Daoy (cell line): ENCODE data around the gene NPW. TPM values are rescaled to one million over a fixed set of nuclear protein-coding genes. Genes with fewer than 3 reads are reported as not detected.
A peak's percentile ranks its signal among the peaks of the same experiment; 100 is the strongest.

Experiments used
- DNase-seq: peaks from one replicate; pipeline ENCODE4 v3.0.0-alpha.2; 2015; ENCODE audit warnings: low read depth
- total RNA-seq: library from RNA; depleted of rRNA; stranded (reverse); fragments of >200 nt; shearing (Covaris generic); gene quantifications from 2 replicates; pipeline ENCODE4 v1.2.3, GENCODE V29; 2014

The NPW gene
- total RNA-seq, 1 experiment from 2014 or later, result 0.46 TPM

GRCh38 chr16:1984347-1985225 is 35.0 kb upstream of the NPW start:
- no peak for DNase-seq

DNA sequence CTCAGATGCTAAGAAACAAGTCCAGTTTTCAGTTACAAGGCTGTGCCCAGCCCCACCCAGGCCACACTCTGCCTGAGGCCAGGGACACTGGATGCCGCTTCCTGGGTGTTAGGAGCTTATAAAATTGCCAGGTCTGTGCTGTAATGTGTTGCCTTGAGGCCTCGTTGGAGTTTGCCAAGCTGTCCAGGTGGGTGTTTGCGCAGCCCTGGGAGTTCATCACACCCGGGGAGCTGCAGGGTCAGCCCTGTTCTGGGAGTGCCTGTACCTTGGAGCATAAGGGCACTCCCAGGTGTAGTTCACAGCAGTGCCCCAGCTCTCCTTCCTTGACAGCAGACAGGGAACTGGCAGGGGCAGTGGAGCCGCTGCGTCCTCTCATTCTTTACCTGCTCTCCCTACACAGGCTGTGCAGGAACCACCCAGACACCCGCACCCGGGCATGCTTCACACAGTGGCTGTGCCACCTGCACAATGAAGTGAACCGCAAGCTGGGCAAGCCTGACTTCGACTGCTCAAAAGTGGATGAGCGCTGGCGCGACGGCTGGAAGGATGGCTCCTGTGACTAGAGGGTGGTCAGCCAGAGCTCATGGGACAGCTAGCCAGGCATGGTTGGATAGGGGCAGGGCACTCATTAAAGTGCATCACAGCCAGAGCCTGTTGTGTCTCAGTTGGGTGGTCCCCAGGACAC is 34.0 kb upstream of the NPW start:
- no peak for DNase-seq

GRCh38 chr16:1987198-1987597 is 32.4 kb upstream of the NPW start:
- no peak for DNase-seq

- peak; percentile 39 for DNase-seq
These were observed 30.1 kb upstream of the NPW start, which contains the start of gene SYNGR3 for GRCh38 chr16:1989209-1990100. TSS of gene SYNGR3 (plus strand) at chr16:1989970. CDS start at chr16:1990103, 133 bp downstream.

GRCh38 chr16:1990101-1990350 is 29.6 kb upstream of the NPW start:
- DNase-seq, result no peak

DNA sequence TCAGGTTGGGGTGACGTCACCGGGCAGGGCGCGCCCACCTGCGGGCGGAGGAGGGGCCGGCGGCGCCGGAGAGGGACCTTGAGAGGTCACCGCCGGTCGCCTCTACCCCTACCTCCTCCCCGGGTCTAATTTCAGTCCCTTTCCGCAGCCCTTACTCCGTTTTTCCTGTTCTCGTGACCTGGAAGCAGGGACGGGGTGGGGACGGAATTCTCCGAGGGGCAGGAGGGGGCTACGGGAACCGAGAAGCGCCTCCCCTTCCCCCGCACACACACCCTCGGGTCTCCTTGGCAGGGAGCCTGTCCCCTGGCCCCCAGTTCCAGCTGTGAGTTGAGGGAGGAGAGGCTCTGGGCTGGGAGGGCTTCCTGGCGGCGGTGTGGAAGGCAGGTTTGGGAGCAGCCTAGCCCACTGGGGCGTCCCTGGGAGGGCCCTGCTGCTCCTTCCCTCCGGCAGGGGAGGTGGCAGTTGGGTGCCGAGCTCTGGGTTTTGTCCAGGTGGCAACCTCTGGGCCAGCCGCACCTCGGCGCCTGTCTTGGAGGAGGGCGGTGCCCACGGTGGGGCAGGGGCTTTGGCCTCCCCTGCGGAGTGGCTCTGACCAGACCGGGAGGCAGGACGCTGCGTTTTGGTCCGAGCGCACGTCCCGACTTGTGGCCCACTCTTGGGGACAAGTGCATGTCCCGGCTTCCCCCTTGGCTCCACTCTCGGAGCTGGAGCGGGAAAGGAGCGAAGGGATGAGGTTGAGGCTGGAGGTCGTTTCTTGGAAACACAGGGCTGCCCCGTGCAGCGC is 29.0 kb upstream of the NPW start:
- peak; percentile 24 for DNase-seq

- no peak for DNase-seq
These were observed 28.4 kb upstream of the NPW start for GRCh38 chr16:1991135-1991551.

GRCh38 chr16:1991588-1991947 is 28.0 kb upstream of the NPW start:
- no peak for DNase-seq

DNA sequence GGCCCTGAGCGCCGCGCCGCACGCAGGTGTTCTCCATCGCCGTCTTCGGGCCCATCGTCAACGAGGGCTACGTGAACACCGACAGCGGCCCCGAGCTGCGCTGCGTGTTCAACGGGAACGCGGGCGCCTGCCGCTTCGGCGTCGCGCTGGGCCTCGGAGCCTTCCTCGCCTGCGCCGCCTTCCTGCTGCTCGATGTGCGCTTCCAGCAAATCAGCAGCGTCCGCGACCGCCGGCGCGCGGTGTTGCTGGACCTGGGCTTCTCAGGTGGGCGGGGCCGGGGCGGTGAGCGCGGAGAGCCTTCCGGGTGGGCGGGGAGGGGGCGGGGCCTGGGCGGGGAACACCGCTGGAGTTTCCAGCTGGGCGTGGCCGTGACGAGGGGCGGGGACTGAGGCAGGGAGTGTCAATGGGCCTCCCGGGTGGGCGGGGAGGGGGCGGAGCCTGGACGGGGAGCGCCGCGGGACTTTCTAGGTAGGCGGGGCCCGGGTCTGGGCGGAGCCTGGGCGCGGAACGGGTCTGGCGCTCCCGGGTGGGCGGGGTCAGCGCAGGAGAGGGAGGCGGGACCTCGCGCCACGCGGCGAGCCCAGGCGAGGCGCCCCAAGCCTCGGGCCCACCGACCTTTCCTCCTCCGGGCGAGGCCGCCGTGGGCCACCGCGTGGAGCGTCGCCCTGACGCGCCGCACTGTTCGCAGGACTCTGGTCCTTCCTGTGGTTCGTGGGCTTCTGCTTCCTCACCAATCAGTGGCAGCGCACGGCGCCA is 27.5 kb upstream of the NPW start:
- DNase-seq, result peak; percentile 87

DNA sequence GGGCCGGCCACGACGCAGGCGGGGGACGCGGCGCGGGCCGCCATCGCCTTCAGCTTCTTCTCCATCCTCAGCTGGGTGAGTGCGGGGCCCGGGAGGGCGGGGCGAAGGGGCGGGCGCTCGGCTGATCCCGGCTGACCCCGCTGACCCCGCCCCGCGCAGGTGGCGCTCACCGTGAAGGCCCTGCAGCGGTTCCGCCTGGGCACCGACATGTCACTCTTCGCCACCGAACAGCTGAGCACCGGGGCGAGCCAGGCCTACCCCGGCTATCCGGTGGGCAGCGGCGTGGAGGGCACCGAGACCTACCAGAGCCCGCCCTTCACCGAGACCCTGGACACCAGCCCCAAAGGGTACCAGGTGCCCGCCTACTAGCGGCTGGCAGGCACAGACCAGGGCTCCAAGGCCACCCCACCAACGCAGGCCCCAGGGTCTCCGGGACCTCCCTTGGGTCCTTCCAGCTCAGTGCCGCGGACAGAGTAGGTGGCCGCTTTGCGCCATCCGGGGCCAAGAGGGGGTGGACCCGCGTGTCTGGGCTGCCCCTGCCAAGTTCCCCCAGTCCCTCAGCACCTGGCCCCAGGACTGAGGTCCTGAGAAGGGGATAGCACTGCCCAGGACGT is 26.8 kb upstream of the NPW start:
- no peak for DNase-seq

- DNase-seq, result no peak
These were observed 25.9 kb upstream of the NPW start for GRCh38 chr16:1993731-1994131.

GRCh38 chr16:1997494-1998359 is 21.9 kb upstream of the NPW start:
- DNase-seq, result no peak

GRCh38 chr16:1998360-1998835 is 21.2 kb upstream of the NPW start:
- no peak for DNase-seq

DNA sequence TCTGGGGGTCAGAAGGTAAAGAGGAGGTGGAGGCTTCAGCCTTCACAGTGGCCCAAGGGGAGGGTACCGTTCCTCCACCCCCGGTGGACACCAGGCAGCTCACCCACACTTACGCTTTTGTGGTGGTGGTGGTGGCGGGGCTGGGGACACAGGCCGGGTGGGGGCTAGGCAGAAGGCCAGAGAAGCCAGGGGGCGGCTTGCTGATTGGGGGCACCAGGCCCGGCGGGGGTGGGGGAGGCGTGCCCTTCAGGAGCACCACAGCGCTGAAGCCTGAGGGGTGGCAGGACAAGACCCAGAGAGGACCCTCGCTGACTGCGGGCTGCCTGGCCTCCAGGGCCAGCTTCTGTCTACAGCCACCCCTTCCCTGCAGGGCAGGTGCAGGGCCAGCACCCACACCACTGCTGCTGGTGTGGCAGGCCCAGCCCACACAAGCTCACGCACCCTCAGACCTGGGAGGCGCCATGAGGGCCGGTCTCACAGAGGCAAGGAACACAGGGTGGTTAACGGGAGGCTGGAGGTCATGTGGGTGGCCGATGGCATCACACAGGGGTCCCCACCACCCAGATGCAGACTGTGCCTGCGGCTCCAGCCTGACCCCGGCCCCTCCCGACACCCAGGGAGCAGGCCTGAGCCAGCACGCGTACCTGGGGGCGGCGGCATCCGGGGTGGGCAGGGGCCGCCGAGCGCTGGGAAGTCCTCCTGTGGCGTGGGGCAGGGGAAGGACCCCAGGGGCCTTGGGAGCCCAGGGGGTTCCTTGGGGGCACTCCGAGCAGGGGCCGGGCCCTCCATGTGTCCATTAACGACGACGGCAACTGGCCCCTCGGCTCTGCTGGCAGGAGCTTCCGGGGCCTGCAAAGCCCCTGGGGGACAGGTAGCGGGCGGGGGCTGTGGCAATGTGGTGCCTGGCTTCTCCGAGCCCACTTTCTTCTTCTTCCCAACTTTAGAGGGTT is 20.5 kb upstream of the NPW start:
- DNase-seq, result no peak

GRCh38 chr16:1999866-2000514 is 19.6 kb upstream of the NPW start:
- no peak for DNase-seq

- DNase-seq, result no peak
These were observed 18.6 kb upstream of the NPW start for GRCh38 chr16:2001035-2001434.
